HG03280 (cell line): ENCODE data around the gene SMCR8.
A peak's percentile ranks its signal among the peaks of the same experiment; 100 is the strongest.
"Not testable (repeated sequence)": the region's sequence is repeated elsewhere in the genome, so short reads cannot be mapped to it uniquely, and the experiment has no call there.

Source experiments
- ATAC-seq: cut with Tn5 transposase; IDR thresholded peaks from one replicate; pipeline ENCODE4 v1.9.1; 2021; ENCODE audit warnings: mild to moderate bottlenecking, moderate library complexity; ENCODE audit not compliant: unreplicated experiment

The SMCR8 gene

DNA sequence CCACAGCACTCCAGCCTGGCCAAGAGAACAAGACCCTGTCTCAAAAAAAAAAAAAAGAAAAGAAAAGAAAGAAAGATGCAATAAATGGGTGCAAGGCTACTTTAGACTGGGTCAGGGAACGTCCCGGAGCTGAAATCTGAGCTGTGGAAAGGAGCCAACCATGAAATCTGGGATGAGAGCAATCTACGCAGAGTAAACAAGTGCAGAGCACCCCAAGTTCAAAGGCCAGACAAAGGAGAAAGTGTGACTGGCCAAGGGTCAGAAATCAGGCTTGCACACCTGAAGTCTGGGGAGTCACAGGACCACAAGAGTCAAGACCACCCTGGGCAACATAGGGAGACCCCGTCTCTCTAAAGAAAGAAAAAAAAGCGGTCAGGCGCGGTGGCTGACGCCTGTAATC is 45.4 kb downstream of the SMCR8 start:
- ATAC-seq: no peak

DNA sequence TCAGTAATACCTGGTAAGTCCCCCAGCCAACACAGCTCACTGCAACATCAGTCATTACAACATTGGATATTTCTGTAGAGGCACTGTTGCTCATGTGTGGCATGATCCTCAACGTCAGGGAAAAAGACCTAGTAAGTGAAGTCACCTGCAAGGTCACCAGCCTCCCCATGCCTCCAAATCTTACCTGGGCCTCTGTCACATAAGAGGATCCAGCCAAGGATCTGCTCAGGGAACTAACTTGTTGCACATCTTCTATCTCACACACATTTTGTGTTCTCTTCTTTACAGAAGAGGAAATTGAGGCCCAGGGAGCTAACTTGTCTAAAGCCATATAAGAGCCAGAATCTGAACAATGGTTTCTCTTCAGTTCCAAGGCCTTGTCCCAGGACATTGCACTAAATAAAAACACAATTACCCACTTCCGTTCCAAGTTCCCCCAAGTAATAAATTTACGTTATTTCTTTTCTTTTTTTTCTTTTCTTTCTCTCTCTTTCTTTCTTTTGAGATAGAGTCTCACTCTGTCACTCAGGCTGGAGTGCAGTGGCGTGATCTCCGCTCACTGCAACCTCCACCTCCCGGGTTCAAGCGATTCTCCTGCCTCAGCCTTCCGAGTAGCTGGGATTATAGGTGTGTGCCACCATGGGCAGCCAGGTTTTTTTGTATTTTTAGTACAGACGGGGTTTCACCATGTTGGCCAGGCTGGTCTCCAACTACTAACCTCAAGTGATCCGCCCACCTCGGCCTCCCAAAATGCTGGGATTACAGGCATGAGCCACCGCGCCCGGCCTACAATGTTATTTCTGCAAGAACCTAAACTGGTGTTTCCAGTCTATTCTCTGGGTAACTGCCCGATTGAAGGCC is 47.0 kb downstream of the SMCR8 start:
- no peak for ATAC-seq

DNA sequence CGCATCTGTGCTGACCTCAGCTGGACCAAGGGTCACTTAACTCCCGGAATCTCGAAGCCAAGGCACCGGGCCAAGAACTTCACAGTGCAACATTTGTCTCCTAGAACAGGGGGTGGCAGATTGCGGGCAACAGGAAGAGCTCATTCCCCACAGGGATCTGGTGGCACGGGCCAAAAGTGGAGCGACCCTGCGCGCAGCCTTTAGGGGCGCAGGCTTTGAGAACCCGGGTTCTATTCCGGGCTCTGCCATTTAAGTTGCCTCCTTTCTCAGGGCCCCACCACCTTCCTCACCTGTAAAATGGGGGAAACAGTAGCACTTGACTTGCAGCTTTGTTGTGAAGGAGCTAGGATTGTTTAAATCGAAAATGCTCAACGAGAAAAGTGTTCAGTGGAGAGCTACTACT is 47.6 kb downstream of the SMCR8 start:
- no peak for ATAC-seq

DNA sequence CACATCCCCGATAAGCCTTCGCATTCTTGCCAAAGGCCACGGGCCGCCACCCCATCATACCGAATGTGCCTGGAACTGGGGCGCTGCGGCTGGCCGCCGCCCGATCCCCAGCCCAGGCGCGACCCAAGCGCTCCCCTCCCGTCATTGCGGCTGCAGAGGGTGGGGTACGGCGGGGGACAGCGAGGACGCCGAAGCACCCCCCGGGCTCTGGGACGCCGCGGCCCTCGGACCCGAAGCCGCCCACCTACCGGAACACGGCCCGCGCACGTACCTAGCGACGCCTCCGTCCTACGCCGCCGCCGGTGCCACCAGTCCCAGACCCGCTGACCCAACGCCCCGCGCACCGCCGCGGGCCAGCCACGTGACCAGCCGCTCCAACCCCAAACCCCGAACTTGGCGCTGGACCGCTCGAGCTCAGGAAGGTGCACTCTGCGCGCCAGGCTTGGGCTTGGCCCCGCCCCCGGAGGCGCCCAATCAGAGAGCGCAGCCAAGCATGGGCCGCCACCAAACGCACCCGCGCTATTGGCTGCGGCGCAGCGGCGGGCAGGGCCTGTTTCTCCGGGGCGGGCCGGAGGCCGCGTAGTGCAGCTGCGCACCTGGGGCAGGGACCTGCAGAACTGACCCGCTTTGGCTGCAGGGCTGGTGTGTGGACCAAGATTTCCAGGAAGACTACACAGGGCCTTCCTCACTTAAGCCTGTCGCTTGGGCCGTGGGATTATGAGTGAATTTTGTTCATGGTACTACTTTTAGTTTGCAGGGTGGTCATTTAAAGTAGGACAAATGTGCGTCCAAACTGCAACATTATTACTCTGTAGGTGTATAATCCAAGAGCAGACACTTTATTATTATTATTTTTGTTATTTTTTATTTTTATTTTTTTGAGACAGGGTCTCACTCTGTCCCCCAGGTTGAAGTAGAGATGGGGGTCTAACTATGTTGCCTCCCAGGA is 48.3 kb downstream of the SMCR8 start, which contains the start of gene SHMT1:
Gene SHMT1 (minus strand): TSS at position 450 of the 949 bp plus-strand sequence. CDS start 7,569 bp downstream, outside the sequence.
- ATAC-seq: peak; percentile 98

DNA sequence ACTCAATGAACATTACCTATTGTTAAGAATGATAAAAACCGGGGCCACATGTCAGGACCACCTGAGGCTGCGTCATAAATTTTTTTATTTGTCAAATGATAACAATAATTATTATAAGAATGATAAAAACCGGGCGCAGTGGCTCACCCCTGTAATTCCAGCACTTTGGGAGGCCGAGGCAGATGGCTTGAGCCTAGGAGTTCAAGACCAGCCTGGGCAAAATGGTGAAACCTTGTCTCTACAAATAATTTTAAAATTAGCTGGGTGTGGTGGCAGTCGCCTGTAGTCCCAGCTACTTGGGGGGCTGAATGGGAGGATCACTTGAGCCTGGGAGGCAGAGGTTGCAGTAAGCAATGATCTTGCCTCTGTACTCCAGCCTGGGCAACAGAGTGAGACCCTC is 49.1 kb downstream of the SMCR8 start:
- ATAC-seq: no peak

DNA sequence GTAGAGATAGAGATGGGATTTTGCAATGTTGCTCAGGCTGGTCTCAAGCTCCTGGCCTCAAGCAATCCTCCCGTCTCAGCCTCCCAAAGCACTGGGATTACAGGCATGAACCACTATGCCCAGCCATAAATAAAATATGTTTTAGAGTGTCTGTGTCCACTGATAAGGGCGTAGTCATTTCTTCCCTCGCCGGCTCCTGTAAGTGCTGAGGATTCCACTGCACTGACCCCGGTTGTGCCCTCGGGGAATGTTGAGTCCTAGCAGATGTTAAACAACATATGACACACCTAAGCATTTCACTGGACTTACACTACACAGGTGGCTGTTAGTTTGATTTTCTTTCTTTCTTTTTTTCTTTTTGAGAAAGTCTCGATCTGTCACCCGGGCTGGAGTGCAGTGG is 53.9 kb downstream of the SMCR8 start:
- ATAC-seq: no peak

DNA sequence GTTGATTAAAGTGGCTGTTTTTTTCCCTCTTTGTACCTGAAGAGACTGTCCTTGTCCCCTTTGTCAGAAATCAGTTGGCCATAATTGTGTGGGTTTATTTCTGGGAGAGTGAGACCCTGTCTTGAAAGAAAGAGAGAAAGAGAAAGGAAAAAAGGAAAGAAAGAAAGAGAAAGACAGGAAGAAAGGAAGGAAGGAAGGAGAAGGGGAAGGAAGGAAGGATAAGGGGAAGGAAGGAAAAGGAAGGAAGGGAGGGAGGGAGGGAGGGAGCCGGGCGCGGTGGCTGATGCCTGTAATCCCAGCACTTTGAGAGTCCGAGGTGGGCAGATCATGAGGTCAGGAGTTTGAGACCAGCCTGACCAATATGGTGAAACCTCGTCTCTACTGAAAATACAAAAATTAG is 55.7 kb downstream of the SMCR8 start:
- no peak for ATAC-seq

DNA sequence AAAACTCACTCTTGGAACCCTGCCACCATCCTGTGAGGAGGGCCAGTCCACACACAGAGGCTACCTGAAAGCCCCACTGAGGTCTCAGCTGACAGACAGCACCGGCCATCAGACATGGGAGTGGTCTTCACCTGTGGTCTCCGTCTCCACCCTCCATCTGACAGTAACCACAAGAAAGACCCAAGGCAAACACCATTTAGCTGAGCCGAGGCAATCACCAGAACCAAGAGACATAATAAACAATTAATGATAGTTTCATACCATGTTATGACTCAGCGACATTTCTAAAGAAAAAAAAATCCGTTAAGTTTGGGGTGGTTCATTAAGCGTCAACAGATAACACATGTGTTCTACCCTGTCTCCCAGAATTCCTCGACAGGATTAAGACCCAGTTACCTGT is 56.4 kb downstream of the SMCR8 start:
- no peak for ATAC-seq

DNA sequence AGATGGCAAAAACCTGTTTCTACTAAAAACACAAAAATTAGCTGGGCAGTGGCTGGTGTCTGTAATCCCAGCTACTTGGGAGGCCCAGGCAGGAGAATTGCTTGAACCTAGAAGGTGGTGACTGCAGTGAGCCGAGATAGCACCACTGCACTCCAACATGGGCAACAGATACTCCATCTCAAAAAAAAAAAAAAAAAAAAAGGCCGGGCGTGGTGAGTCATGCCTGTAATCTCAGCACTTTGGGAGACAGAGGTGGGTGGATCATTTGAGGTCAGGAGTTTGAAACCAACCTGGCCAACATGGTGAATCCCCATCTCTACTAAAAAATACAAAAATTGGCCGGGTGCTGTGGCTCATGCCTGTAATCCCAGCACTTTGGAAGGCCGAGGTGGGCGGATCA is 58.1 kb downstream of the SMCR8 start:
- ATAC-seq: not testable (repeated sequence)

DNA sequence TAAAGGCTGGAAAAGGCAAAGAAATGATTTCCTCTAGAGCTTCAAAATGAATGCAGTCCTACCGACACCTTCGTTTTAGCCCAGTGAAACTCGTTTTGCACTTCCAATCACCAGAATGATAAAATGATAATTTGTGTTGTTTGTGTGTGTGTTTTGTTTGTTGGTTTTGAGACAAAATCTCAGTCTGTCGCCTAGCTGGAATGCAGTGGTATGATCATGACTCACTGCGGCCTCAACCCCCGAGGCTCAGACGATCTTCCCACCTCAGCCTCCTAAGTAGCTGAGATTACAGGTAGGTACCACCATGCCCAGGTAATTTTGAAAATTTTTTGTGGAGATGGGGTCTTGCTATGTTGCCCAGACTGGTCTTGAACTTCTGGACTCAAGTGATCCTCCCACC is 59.1 kb downstream of the SMCR8 start:
- no peak for ATAC-seq
